Measurements from ENCODE around the gene KIF26B. TPM values are rescaled to one million over a fixed set of nuclear protein-coding genes. Genes with fewer than 3 reads are reported as not detected.
A peak's percentile ranks its signal among the peaks of the same experiment; 100 is the strongest.

Gene KIF26B
- total RNA-seq, 1 experiment from 2014 or later, result 14.7 TPM

DNA sequence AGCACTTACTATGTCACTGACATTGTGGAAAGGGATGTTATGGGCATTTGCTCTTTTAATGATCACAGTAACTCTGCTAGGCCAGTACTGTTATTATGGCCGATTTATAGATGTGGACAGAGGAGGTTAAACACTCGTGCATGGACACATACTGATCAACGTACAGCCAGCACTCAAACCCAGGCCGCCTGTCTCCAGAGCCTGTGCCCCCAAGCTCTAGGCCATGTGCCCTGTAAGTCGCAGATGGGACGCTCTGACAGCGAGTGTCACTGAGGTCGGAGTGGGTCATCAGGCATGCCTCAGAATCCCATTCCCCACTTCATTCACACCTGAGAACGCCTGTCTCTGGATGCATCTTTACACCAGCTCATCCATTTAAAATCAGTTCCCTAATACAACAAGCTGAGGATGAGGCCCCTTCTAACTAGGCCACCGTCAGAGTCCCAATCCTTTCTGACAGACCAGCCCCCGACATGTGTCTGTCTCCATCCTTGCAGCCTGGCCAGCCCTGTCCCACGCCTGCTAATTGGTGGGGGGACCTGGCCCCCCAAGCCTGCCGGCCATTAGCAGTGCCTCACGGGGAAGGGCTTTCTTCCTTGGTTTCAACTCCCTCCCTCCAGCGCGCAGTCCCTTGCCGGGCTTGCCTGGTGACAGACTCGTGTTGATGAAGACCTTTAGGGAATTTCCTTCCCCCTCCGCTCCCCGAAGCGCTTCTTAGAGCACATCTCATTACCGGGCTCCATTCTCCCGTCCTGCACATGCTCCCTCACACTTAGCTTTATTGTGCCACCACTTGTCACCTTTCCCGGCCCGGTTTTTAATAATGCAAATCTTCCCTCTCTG lies 436.8 kb downstream of the KIF26B start:
- no peak for DNase-seq (ENCODE audit: low spot score)

- no peak for DNase-seq (ENCODE audit: low spot score)
Measured at GRCh38 chr1:245592189-245592460, 437.3 kb downstream of the KIF26B start.

DNA sequence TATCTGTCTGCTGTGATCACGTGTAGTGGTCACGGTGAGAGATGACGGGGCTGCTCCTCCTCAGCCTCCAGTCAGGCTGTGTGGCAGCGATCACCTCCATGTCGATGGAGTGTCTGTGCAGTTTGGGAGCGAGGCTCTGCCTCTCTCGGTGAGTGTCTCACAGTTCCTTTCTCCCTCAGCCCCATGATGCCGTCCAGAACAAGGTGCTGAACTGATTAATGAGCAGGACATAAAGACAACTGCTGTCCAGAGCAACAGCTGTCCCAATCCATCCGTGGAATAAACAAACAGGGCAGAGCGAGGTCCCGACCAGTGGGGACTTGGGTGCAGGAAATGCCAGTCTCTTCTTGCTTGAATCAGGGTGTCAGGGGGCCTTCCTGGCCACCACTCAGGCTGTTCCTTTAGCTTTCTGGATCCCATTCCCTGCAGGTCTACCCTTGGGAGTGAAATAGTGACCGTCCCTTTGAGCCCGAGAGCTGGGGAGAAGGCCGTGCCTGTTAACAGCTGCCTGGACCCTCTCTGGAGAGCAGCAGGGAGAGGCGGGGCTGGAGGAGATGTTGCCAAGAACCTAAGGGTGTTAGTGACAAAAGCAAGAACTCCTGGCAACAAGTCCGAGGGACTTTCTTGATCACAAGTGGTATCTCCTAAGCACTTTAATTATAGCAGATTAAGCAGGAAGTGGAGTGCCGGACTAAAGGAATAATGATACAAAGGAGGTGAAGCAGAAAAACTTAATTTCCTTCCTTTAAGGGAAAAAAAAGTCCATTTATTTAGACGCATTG lies 443.9 kb downstream of the KIF26B start:
- DNase-seq (ENCODE audit: low spot score), result no peak

DNA sequence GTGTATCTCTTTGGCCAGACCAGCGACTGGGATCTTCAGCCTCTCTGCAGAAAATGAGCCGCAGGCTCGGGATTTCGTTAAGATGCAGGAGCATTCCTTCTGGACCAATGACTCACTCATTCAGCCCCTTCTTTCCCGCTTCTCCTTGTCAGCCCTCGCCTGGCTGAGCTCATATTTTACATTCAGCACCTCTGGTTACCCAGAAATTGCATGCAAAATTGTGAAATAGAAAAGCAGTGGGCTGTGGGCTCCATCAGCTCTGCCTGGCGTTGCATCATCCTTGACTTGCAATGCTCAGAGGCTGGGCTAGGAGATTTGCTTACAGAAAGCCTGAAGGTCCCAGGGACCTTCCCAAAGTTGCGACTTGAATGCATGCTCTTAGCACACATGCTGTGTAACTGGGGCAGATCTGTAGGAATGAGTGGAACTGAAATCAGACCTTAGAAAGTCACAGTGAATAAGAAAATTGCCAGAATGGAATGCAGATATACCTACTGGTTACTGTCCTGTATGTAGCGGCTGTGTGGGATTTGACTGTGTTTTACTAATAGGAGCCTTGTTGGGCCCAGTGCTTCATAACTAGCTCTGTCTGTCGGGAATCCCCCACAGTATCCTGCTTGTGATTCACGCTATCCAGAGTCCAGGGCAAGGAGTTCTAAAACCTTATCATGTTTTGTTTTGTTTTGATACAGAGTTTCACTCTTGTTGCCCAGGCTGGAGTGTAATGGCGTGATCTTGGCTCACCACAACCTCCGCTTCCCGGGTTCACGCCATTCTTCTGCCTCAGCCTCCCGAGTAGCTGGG lies 444.8 kb downstream of the KIF26B start:
- DNase-seq (ENCODE audit: low spot score), result peak; percentile 94

DNA sequence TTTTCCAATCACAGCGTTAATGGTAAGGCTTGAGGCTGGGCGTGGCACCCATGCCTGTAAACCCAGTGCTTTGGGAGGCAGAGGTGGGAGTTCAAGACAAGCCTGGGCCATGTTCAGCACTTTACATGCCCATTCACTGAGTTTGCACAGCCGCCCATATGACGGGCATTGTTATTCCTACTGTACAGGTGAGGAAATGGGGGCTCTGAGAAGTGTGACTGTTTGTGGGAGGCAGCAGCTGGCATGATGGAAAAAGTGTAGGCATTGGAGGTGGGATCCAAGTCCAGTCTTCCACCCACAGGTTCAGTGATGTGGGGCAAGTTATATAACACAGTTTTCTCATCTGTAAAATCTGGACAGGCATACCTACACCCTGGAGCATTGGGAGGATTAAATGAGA lies 445.9 kb downstream of the KIF26B start:
- no peak for DNase-seq (ENCODE audit: low spot score)

DNA sequence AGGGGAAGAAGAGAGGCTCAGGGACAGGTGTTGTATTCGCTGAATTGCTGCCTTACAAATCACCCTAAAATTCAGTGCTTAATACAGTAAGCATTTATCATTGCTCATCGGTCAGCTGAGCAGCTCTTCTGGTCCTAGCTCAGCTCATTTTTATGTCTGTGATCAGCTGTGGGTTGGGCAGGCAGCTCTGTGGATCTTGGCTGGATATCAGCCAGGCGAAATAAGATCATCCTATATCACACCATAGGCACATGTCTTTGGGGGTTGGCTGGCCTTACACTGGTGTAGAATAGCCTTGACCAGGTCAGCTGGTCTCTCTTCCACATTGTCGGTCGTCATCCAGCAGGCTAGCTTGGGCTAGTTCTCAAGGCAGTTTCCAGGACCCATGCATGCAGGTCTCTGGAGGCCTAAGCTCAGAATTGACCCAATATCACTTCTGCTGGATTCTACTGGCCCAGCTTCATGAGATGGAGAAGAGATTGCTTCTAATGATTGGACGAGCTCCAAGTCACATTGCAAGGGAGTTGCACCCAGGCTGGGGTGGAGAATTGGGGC lies 448.6 kb downstream of the KIF26B start:
- DNase-seq (ENCODE audit: low spot score), result no peak

DNA sequence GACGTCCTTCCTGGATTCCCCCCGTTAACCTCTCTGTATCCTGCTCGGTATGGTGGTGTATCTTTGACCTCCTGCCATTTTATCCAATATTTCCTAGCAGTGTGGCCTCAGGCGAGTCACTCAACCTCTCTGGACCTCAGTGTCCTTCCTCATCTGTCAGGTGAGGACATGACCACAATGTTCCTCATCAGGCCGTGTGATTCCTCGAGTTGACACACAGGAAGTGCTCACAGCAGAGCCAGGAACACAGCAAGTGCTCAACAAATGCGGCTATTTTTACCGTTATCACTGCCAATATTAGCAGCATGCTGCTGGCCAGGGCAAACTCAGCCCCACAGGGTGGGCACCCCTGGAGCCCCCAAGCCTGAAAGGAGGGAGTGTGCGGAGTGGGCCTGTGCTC lies 450.2 kb downstream of the KIF26B start:
- DNase-seq (ENCODE audit: low spot score), result no peak

GRCh38 chr1:245605480-245606156 lies 450.8 kb downstream of the KIF26B start:
- peak; percentile 88 for DNase-seq (ENCODE audit: low spot score)

GRCh38 chr1:245606157-245606725 lies 451.5 kb downstream of the KIF26B start:
- DNase-seq (ENCODE audit: low spot score), result no peak

- no peak for DNase-seq (ENCODE audit: low spot score)
Measured at GRCh38 chr1:245608271-245608670, 453.5 kb downstream of the KIF26B start.

- DNase-seq (ENCODE audit: low spot score), result peak; percentile 67
Measured at GRCh38 chr1:245609354-245610150, 454.8 kb downstream of the KIF26B start.

DNA sequence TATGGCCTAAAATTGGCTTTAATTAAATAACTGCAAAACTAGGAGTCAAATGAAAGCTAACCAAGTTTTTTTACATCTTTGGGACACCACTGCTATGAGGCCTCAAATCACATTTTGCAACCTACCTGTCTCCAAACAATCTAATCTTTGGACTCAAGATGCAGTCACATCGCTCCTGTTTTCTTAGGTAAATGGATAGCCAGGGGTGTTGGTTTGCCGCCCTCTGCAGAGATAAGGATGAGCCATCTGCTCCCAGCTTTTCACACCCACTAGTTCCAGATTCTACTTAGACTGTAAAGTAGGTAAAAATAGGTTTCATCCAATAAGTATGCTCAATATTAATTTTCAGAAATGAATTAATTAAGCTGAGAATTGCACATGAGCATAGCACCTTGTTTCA lies 456.5 kb downstream of the KIF26B start:
- no peak for DNase-seq (ENCODE audit: low spot score)

GRCh38 chr1:245614476-245614875 lies 459.7 kb downstream of the KIF26B start:
- DNase-seq (ENCODE audit: low spot score), result no peak

- no peak for DNase-seq (ENCODE audit: low spot score)
Measured at GRCh38 chr1:245615001-245615400, 460.2 kb downstream of the KIF26B start.

DNA sequence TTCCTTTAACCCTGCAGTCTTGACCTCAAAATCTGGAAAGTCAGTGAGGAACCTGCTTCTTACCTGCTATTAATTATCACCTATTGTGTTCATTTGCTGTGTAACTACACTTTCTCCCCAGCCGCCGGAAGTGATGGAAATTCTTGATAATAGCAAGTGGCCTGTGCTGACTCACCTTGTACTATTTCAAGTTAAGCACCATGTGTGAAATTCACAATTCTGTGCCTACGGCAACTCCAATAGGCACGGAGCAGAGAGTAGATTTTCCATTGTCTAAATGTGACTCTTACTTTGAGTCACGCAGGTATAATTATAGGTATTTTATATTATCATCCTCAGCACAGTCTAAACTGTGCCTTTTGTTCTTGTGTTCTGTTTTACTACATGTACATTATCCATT lies 466.8 kb downstream of the KIF26B start:
- DNase-seq (ENCODE audit: low spot score), result no peak

- DNase-seq (ENCODE audit: low spot score), result no peak
Measured at GRCh38 chr1:245622332-245623014, 467.7 kb downstream of the KIF26B start.

DNA sequence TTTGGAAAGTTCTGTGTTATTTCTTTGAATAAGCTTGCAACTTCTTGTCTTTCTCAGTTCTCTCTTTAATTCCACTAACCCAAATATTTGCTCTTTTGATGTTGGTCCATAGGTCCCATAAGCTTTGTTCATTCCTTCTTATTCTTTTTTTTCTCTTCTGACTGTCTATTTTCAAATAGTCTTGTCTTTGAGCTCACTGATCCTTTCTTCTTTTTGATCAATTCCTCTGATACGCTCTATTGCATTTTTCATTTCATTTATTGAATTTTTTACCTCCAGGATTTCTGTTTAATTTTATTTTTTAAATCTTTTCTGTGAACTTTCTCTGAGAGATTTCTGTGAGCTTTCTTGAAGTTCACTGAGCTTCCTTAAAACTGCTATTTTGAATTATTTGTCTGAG lies 486.6 kb downstream of the KIF26B start:
- no peak for DNase-seq (ENCODE audit: low spot score)

DNA sequence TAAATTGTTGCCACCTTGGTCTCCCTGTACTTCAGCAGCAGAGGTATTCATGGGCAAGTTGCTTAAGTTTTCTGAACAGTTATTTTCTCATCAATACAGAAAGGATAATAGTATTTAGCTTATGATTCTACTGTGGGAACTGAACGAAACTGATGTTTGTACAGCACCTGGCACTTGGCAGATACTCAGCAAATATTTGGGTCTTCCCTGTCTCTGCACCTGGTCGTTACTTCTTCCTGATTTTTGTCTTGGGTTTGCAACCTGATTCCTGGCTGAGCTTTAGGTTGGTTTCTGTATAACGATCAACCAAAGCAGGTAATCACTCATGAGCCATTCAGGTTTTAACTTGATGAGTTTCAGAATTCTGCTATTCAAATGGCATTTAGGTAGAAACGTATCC lies 490.6 kb downstream of the KIF26B start:
- no peak for DNase-seq (ENCODE audit: low spot score)

DNA sequence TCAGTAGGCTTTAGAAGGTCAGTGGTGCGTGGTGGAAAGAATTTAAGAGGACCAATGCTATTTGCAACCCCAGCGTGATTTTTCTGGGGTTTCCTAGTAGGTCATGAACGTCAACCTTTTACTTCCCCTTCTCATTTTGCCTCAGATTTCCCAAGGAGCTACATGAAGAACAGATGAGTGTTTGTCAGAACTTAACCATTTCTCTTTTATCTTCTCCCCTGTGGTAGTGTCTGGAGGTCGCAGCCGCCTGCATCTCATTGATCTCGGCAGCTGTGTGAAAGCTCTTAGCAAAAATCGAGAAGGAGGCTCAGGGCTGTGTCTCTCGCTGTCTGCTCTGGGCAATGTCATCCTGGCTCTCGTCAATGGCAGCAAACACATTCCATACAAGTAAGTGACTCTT lies 491.1 kb downstream of the KIF26B start:
- DNase-seq (ENCODE audit: low spot score), result no peak
